ENCODE data around the gene ABHD15. TPM values are rescaled to one million over a fixed set of nuclear protein-coding genes. Genes with fewer than 3 reads are reported as not detected.

ABHD15 gene
- total RNA-seq, 6 experiments from 2014 or later = 7.8 to 27.1 (median 13.7) TPM

- Histone ChIP-seq H3K27me3 (no peaks in the 10 kb centered on the region), H3K4me1 (no peaks in the 10 kb centered on the region), H3K36me3 (peaks cover 0 to 57% (median 17%) of the 10 kb centered on the region in 4 donors), H3K4me3 (no peak overlapping the region), H3K27ac (no peak overlapping the region), H3K9me3 (no peaks in the 10 kb centered on the region)
- DNase-seq (no peak), ATAC-seq (no peak)
- 18% methylated on average over 2 of the region's 2 CpGs for WGBS (ENCODE audit: insufficient coverage, low coverage, low lambda C conversion rate, missing lambda C conversion rate)
- no peak for TF ChIP-seq POLR2A (IDR thresholded peaks at IDR 0.05)
- TF ChIP-seq, protein P1, sequence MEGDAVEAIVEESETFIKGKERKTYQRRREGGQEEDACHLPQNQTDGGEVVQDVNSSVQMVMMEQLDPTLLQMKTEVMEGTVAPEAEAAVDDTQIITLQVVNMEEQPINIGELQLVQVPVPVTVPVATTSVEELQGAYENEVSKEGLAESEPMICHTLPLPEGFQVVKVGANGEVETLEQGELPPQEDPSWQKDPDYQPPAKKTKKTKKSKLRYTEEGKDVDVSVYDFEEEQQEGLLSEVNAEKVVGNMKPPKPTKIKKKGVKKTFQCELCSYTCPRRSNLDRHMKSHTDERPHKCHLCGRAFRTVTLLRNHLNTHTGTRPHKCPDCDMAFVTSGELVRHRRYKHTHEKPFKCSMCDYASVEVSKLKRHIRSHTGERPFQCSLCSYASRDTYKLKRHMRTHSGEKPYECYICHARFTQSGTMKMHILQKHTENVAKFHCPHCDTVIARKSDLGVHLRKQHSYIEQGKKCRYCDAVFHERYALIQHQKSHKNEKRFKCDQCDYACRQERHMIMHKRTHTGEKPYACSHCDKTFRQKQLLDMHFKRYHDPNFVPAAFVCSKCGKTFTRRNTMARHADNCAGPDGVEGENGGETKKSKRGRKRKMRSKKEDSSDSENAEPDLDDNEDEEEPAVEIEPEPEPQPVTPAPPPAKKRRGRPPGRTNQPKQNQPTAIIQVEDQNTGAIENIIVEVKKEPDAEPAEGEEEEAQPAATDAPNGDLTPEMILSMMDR (IDR thresholded peaks at IDR 0.05) = no peak
- intact Hi-C loops (cut with DNase I) = no loop called here
These were observed 52.0 kb downstream of the ABHD15 start for GRCh38 chr17:29514792-29515191.

DNA sequence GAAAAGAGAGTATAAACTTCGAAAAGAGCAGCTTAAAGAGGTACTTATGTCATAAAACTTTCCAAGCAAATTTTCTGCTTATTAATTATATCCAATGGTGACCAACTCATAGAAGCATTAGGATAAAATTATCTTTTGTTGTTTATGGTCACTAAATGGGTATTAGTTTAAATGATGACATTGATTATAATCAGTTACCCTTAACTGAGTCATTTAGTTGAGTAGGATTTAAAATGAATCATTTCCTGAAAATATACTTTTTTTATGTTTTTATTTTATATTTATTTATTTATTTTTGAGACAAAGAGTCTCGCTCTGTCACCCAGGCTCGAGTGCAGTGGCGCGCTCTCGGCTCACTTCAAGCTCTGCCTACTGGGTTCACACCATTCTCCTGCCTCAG lies 55.9 kb downstream of the ABHD15 start:
- TF ChIP-seq, protein P1 (IDR thresholded peaks at IDR 0.05) = no peak
- no peak for TF ChIP-seq POLR2A (IDR thresholded peaks at IDR 0.05)
- no peak overlapping the region for H3K27ac ChIP-seq
- no peak overlapping the region for H3K4me3 ChIP-seq
- peaks cover 0 to 52% (median 17%) of the 10 kb centered on the region in 4 donors for H3K36me3 ChIP-seq
- H3K4me1 ChIP-seq = no peaks in the 10 kb centered on the region
- WGBS (ENCODE audit: insufficient coverage, low coverage, low lambda C conversion rate, missing lambda C conversion rate) = 94% methylated on average over 6 of the region's 6 CpGs
- ATAC-seq (no peak), DNase-seq (no peak)
- H3K27me3 ChIP-seq = no peaks in the 10 kb centered on the region
- H3K9me3 ChIP-seq = no peaks in the 10 kb centered on the region
- intact Hi-C loops (cut with DNase I) = no loop called here

Other genes with a start within 250 kb of the ABHD15 start
- gene TAOK1, start 176.7 kb downstream of the ABHD15 start, total RNA-seq = 10 to 100 TPM; 17.1 to 37.1 (median 21.1) TPM
- gene TP53I13, start 1.7 kb upstream of the ABHD15 start, total RNA-seq = 10 to 100 TPM; 16.8 to 52.4 (median 38.4) TPM
- gene GIT1, start 22.6 kb upstream of the ABHD15 start, total RNA-seq = 10 to 100 TPM in 2 of 6 experiments, 1 to 10 TPM in 4; 7.1 to 15.9 (median 8.7) TPM
- gene ANKRD13B, start 26.1 kb upstream of the ABHD15 start, total RNA-seq = 1 to 10 TPM in 1 of 6 experiments, under 1 TPM in 5; 0.37 to 1.6 (median 0.88) TPM
- 1 to 10 TPM in 2 of 6 experiments, under 1 TPM in 4; 0.37 to 5.1 (median 0.81) TPM for gene CORO6, start 55.9 kb upstream of the ABHD15 start, total RNA-seq

All from right lobe of liver (tissue), 6 donors.